ENCODE measurements around the gene C22orf39. TPM values are rescaled to one million over a fixed set of nuclear protein-coding genes. Genes with fewer than 3 reads are reported as not detected.

Gene C22orf39
- total RNA-seq, 1 donor from 2014 or later, result 29.2 TPM

GRCh38 chr22:19405652-19406051, 41.9 kb downstream of the C22orf39 start:
- no peak overlapping the region for H3K9ac ChIP-seq (ENCODE audit: low read depth in 1 of 3, low read length in 3 of 3)
- H3K36me3 ChIP-seq (ENCODE audit: control insufficient read depth in 3 of 3, insufficient read depth in 3 of 3, low read length in 3 of 3), result peaks cover 37 to 54% (median 49%) of the 10 kb centered on the region in 3 donors
- peaks cover 0 to 1% (median 0%) of the 10 kb centered on the region in 3 donors for H3K4me1 ChIP-seq (ENCODE audit: control insufficient read depth in 3 of 3, insufficient read depth in 3 of 3, low read length in 3 of 3)
- no peaks in the 10 kb centered on the region for H3K9me3 ChIP-seq (ENCODE audit: control insufficient read depth in 3 of 3, low read length in 3 of 3)
- H3K27ac ChIP-seq (ENCODE audit: low read depth, low read length), result no peak overlapping the region
- no peak overlapping the region for H3K4me3 ChIP-seq (ENCODE audit: low read length in 3 of 3)
- H3K27me3 ChIP-seq (ENCODE audit: control insufficient read depth in 3 of 3, insufficient read depth in 3 of 3, low read length in 3 of 3), result no peaks in the 10 kb centered on the region

GRCh38 chr22:19405133-19405532, 42.4 kb downstream of the C22orf39 start:
- Histone ChIP-seq H3K9me3 (ENCODE audit: control insufficient read depth in 3 of 3, low read length in 3 of 3) (no peaks in the 10 kb centered on the region), H3K27ac (ENCODE audit: low read depth, low read length) (no peak overlapping the region), H3K4me1 (ENCODE audit: control insufficient read depth in 3 of 3, insufficient read depth in 3 of 3, low read length in 3 of 3) (no peaks in the 10 kb centered on the region), H3K36me3 (ENCODE audit: control insufficient read depth in 3 of 3, insufficient read depth in 3 of 3, low read length in 3 of 3) (peaks cover 37 to 55% (median 49%) of the 10 kb centered on the region in 3 donors), H3K9ac (ENCODE audit: low read depth in 1 of 3, low read length in 3 of 3) (no peak overlapping the region), H3K27me3 (ENCODE audit: control insufficient read depth in 3 of 3, insufficient read depth in 3 of 3, low read length in 3 of 3) (no peaks in the 10 kb centered on the region), H3K4me3 (ENCODE audit: low read length in 3 of 3) (no peak overlapping the region)

- Histone ChIP-seq H3K36me3 (ENCODE audit: control insufficient read depth in 3 of 3, insufficient read depth in 3 of 3, low read length in 3 of 3) (peaks cover 35 to 51% (median 45%) of the 10 kb centered on the region in 3 donors), H3K9me3 (ENCODE audit: control insufficient read depth in 3 of 3, low read length in 3 of 3) (no peaks in the 10 kb centered on the region), H3K9ac (ENCODE audit: low read depth in 1 of 3, low read length in 3 of 3) (no peak overlapping the region), H3K4me1 (ENCODE audit: control insufficient read depth in 3 of 3, insufficient read depth in 3 of 3, low read length in 3 of 3) (no peaks in the 10 kb centered on the region), H3K27me3 (ENCODE audit: control insufficient read depth in 3 of 3, insufficient read depth in 3 of 3, low read length in 3 of 3) (no peaks in the 10 kb centered on the region), H3K4me3 (ENCODE audit: low read length in 3 of 3) (no peak overlapping the region), H3K27ac (ENCODE audit: low read depth, low read length) (no peak overlapping the region)
Measured at GRCh38 chr22:19404676-19405075, 42.8 kb downstream of the C22orf39 start.

- H3K27ac ChIP-seq (ENCODE audit: low read depth, low read length), result no peak overlapping the region
- peaks cover 35 to 52% (median 46%) of the 10 kb centered on the region in 3 donors for H3K36me3 ChIP-seq (ENCODE audit: control insufficient read depth in 3 of 3, insufficient read depth in 3 of 3, low read length in 3 of 3)
- H3K4me3 ChIP-seq (ENCODE audit: low read length in 3 of 3), result no peak overlapping the region
Measured at GRCh38 chr22:19402642-19403191, 44.8 kb downstream of the C22orf39 start.

GRCh38 chr22:19401483-19401882, 46.0 kb downstream of the C22orf39 start:
- no peaks in the 10 kb centered on the region for H3K27me3 ChIP-seq (ENCODE audit: control insufficient read depth in 3 of 3, insufficient read depth in 3 of 3, low read length in 3 of 3)
- no peak overlapping the region for H3K9ac ChIP-seq (ENCODE audit: low read depth in 1 of 3, low read length in 3 of 3)
- H3K36me3 ChIP-seq (ENCODE audit: control insufficient read depth in 3 of 3, insufficient read depth in 3 of 3, low read length in 3 of 3), result peaks cover 39 to 55% (median 50%) of the 10 kb centered on the region in 3 donors
- no peak overlapping the region for H3K4me3 ChIP-seq (ENCODE audit: low read length in 3 of 3)
- H3K4me1 ChIP-seq (ENCODE audit: control insufficient read depth in 3 of 3, insufficient read depth in 3 of 3, low read length in 3 of 3), result no peaks in the 10 kb centered on the region
- no peaks in the 10 kb centered on the region for H3K9me3 ChIP-seq (ENCODE audit: control insufficient read depth in 3 of 3, low read length in 3 of 3)
- H3K27ac ChIP-seq (ENCODE audit: low read depth, low read length), result no peak overlapping the region

More at GRCh38 chr22:19402642-19403191, 44.8 kb downstream of the C22orf39 start:
- no peaks in the 10 kb centered on the region for H3K4me1 ChIP-seq (ENCODE audit: control insufficient read depth in 3 of 3, insufficient read depth in 3 of 3, low read length in 3 of 3)
- H3K27me3 ChIP-seq (ENCODE audit: control insufficient read depth in 3 of 3, insufficient read depth in 3 of 3, low read length in 3 of 3), result no peaks in the 10 kb centered on the region
- H3K9ac ChIP-seq (ENCODE audit: low read depth in 1 of 3, low read length in 3 of 3), result no peak overlapping the region
- no peaks in the 10 kb centered on the region for H3K9me3 ChIP-seq (ENCODE audit: control insufficient read depth in 3 of 3, low read length in 3 of 3)

GRCh38 chr22:19400881-19401280, 46.6 kb downstream of the C22orf39 start:
- H3K4me1 ChIP-seq (ENCODE audit: control insufficient read depth in 3 of 3, insufficient read depth in 3 of 3, low read length in 3 of 3), result no peaks in the 10 kb centered on the region
- peaks cover 39 to 56% (median 48%) of the 10 kb centered on the region in 3 donors for H3K36me3 ChIP-seq (ENCODE audit: control insufficient read depth in 3 of 3, insufficient read depth in 3 of 3, low read length in 3 of 3)
- no peaks in the 10 kb centered on the region for H3K27me3 ChIP-seq (ENCODE audit: control insufficient read depth in 3 of 3, insufficient read depth in 3 of 3, low read length in 3 of 3)
- no peak overlapping the region for H3K4me3 ChIP-seq (ENCODE audit: low read length in 3 of 3)
- no peak overlapping the region for H3K9ac ChIP-seq (ENCODE audit: low read depth in 1 of 3, low read length in 3 of 3)
- H3K27ac ChIP-seq (ENCODE audit: low read depth, low read length), result no peak overlapping the region
- H3K9me3 ChIP-seq (ENCODE audit: control insufficient read depth in 3 of 3, low read length in 3 of 3), result no peaks in the 10 kb centered on the region

GRCh38 chr22:19398652-19399051, 48.9 kb downstream of the C22orf39 start:
- H3K36me3 ChIP-seq (ENCODE audit: control insufficient read depth in 3 of 3, insufficient read depth in 3 of 3, low read length in 3 of 3), result peaks cover 49 to 59% (median 52%) of the 10 kb centered on the region in 3 donors
- H3K4me3 ChIP-seq (ENCODE audit: low read length in 3 of 3), result no peak overlapping the region
- no peaks in the 10 kb centered on the region for H3K4me1 ChIP-seq (ENCODE audit: control insufficient read depth in 3 of 3, insufficient read depth in 3 of 3, low read length in 3 of 3)
- H3K27me3 ChIP-seq (ENCODE audit: control insufficient read depth in 3 of 3, insufficient read depth in 3 of 3, low read length in 3 of 3), result no peaks in the 10 kb centered on the region
- no peak overlapping the region for H3K9ac ChIP-seq (ENCODE audit: low read depth in 1 of 3, low read length in 3 of 3)
- no peak overlapping the region for H3K27ac ChIP-seq (ENCODE audit: low read depth, low read length)
- H3K9me3 ChIP-seq (ENCODE audit: control insufficient read depth in 3 of 3, low read length in 3 of 3), result no peaks in the 10 kb centered on the region

- Histone ChIP-seq H3K9me3 (ENCODE audit: control insufficient read depth in 3 of 3, low read length in 3 of 3) (no peaks in the 10 kb centered on the region), H3K4me1 (ENCODE audit: control insufficient read depth in 3 of 3, insufficient read depth in 3 of 3, low read length in 3 of 3) (no peaks in the 10 kb centered on the region), H3K36me3 (ENCODE audit: control insufficient read depth in 3 of 3, insufficient read depth in 3 of 3, low read length in 3 of 3) (peaks cover 50 to 61% (median 55%) of the 10 kb centered on the region in 3 donors), H3K27ac (ENCODE audit: low read depth, low read length) (no peak overlapping the region), H3K4me3 (ENCODE audit: low read length in 3 of 3) (no peak overlapping the region), H3K27me3 (ENCODE audit: control insufficient read depth in 3 of 3, insufficient read depth in 3 of 3, low read length in 3 of 3) (no peaks in the 10 kb centered on the region), H3K9ac (ENCODE audit: low read depth in 1 of 3, low read length in 3 of 3) (no peak overlapping the region)
Measured at GRCh38 chr22:19398206-19398605, 49.3 kb downstream of the C22orf39 start.

- Histone ChIP-seq H3K4me3 (ENCODE audit: low read length in 3 of 3) (no peak overlapping the region), H3K27ac (ENCODE audit: low read depth, low read length) (no peak overlapping the region), H3K4me1 (ENCODE audit: control insufficient read depth in 3 of 3, insufficient read depth in 3 of 3, low read length in 3 of 3) (no peaks in the 10 kb centered on the region), H3K36me3 (ENCODE audit: control insufficient read depth in 3 of 3, insufficient read depth in 3 of 3, low read length in 3 of 3) (peaks cover 53 to 64% (median 58%) of the 10 kb centered on the region in 3 donors), H3K9me3 (ENCODE audit: control insufficient read depth in 3 of 3, low read length in 3 of 3) (no peaks in the 10 kb centered on the region), H3K27me3 (ENCODE audit: control insufficient read depth in 3 of 3, insufficient read depth in 3 of 3, low read length in 3 of 3) (no peaks in the 10 kb centered on the region), H3K9ac (ENCODE audit: low read depth in 1 of 3, low read length in 3 of 3) (no peak overlapping the region)
Measured at GRCh38 chr22:19397734-19398104, 49.8 kb downstream of the C22orf39 start.

GRCh38 chr22:19396934-19397733, 50.4 kb downstream of the C22orf39 start:
- Histone ChIP-seq H3K36me3 (ENCODE audit: control insufficient read depth in 3 of 3, insufficient read depth in 3 of 3, low read length in 3 of 3) (peaks cover 59 to 70% (median 62%) of the 10 kb centered on the region in 3 donors), H3K9me3 (ENCODE audit: control insufficient read depth in 3 of 3, low read length in 3 of 3) (no peaks in the 10 kb centered on the region), H3K27ac (ENCODE audit: low read depth, low read length) (no peak overlapping the region), H3K4me1 (ENCODE audit: control insufficient read depth in 3 of 3, insufficient read depth in 3 of 3, low read length in 3 of 3) (no peaks in the 10 kb centered on the region), H3K9ac (ENCODE audit: low read depth in 1 of 3, low read length in 3 of 3) (no peak overlapping the region), H3K4me3 (ENCODE audit: low read length in 3 of 3) (no peak overlapping the region), H3K27me3 (ENCODE audit: control insufficient read depth in 3 of 3, insufficient read depth in 3 of 3, low read length in 3 of 3) (no peaks in the 10 kb centered on the region)
